Activated CD8-positive, alpha-beta memory T cell treated with anti-CD3 and anti-CD28 coated beads for 4 hours (primary cell): ENCODE data around the gene MRAP2.

Experiments
- DNase-seq, 2 donors: peaks; one replicate each; pipeline ENCODE4 v3.0.0-alpha.2; 2020; ENCODE audit warnings: low read depth in 2 of 2

The MRAP2 gene, protein sequence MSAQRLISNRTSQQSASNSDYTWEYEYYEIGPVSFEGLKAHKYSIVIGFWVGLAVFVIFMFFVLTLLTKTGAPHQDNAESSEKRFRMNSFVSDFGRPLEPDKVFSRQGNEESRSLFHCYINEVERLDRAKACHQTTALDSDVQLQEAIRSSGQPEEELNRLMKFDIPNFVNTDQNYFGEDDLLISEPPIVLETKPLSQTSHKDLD

GRCh38 chr6:84033523-84034451, at the start of gene MRAP2:
Gene MRAP2 (plus strand): TSS chr6:84033772. CDS start chr6:84055319, 21,547 bp downstream.
- DNase-seq, result no peak

DNA sequence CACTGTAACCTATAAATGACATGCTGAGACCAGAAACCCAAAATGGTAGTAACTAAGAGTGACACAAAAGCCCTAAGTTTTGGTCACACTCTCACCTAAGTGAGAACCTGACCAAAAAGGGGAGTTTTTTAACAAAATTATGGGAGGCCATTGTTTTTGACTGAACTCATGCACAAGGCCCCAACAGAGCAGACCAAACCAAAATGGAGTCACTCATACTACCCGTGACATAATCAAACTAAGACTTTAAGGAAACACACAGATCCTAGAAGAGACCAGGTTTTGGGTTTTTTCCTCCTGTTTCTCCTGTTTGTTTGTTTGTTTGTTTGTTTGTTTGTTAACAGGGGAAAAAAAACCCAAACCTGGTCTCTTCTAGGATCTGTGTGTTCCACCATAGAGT, 49.2 kb upstream of the MRAP2 start:
- no peak for DNase-seq

DNA sequence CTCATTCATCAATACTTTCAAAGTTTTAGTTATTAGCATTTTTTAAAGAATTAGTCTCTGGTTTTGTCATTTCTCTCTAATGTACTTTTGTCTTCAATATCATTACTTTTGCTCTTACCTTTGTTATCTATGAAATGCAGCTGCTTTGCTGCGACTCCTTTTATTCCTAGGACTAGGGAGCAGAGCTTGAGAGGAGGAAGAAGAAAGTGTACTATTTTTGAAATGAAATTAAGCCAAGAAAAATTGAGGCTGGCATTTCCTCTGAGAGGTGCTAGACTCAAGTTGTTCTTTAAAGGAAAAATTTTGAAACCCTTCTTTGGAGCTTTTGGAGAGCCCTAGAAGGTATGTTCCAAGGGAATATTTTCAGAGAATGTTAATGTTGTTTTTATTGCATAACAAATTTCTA, 48.3 kb upstream of the MRAP2 start:
- no peak for DNase-seq

- DNase-seq, result no peak
These were observed 47.9 kb upstream of the MRAP2 start for GRCh38 chr6:83985715-83986114.

GRCh38 chr6:83998021-83998584, 35.5 kb upstream of the MRAP2 start:
- DNase-seq, result no peak

DNA sequence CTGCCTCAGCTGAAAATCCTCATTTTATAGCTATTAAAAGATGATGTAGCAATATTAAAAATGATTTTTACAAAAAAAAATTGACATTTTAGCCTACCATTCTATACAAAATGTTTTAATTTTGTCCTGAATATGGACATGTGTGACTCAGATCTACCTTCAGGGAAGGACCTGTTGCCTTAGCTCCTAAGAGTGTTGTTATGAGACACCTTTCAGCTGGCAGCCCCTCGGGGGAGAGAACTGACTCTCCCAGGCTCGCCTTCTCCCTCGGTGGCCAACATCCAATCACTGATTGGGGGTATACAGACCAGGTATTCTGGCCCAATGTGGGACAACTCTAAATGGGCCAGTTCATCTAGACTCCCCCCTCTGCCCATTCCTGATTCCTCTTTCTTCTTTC, 32.5 kb upstream of the MRAP2 start:
- no peak for DNase-seq

- no peak for DNase-seq
These were observed 31.3 kb upstream of the MRAP2 start for GRCh38 chr6:84002226-84002625.

DNA sequence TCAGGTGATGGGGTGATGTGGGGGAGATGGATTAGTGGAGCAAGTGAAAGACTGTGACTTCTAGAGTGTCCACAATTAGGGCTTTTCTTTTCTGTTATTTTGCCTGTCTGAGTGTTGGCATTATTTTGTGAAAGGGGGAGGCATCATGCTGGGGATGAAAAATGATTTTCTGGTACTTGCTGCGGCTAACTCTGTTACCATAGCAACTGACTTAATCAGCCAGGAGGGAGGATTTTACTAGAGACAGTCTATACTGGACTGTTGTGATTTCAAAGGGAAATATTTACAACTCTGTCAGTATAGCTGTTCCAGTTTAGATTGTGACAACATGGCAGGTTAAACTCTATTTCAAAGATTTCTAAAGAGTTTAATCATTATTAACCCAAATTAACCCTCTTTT, 30.4 kb upstream of the MRAP2 start:
- no peak for DNase-seq

GRCh38 chr6:84003654-84004053, 29.9 kb upstream of the MRAP2 start:
- no peak for DNase-seq

DNA sequence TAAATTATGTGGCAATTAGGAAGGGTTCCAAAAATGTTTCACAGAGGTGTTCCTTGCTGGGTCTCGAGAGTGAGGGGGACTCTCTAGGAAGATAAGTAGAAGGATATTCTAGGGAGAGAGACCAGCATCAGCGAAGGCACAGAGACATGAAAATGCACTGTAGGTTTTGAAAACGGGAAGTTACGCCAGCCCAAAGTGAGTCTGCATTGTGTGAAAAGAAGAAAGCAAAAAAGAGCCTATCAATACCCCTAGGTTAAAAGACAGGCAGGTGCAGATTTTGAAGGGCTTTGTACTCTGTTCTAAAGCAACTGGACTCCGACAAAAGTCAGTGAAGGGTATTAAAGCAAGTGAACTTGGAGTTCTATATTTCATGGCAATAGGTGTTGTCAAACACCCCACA, 25.7 kb upstream of the MRAP2 start:
- DNase-seq, result no peak

DNA sequence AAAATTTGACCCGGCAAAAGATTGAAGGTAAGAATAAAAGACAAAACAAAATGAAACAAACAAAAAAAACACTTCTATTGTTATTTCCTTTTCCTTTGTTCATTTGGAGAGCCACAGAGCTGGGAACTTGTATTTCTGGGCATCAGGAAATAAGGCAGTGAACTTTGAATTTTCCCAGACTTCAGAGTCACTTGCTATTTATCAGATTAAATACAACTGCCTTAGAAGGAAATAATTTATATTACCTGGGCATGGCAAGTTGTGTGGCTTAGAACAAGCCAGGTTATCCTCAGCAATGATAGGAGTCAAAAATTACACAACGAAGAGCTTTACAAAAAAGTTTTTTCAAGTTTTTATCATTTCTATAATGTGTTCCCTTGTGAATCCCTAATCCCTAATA, 20.2 kb upstream of the MRAP2 start:
- no peak for DNase-seq

- DNase-seq, result no peak
These were observed 19.6 kb upstream of the MRAP2 start for GRCh38 chr6:84013931-84014330.

DNA sequence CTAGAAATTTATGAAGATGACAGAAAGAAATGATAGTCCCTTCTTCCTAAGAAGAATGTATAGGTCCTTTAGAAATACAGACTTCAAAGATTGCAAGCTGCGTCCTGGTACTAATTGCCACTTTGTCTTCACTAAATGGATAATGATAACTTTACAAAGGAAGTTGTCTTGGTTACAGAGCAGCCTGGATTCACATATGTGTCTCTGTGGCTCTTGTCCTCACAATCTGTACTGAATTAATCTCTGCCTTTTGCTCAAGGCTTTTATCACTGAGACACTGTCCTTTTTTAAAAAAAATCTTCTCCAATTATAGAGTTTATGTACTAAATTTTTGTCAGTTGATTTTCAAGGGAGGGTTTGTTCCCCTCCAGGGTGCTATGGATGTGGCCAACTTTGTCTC, 17.5 kb upstream of the MRAP2 start:
- no peak for DNase-seq

GRCh38 chr6:84017709-84018452, 15.7 kb upstream of the MRAP2 start:
- no peak for DNase-seq

DNA sequence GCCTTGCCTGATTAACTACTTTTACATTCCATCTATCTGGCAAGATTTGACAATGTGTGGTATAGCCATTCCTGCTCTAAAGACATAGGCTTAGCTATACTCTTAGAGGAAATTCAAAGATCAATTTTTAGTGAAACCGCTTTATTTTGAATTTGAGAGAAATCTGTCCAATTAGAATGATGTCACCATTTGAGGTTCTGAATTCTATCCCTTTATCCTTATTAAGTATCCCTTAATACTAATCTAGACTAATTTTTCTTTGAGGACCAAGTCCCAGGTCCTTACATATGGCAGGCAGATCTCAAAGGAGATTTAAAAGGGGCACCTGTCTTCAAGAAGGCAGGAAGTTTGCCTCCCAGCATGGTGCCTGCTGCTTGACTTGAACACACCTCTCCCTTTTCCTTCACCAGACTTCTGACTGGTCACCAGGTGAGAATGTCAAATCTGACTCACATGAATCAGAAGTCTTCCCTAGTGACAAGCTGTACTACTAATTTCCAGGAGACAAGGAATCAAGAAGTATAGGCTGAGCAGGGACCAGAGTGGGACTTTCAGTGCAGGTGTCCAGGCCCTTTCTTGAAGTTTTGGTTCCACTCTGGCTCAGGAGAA, 15.0 kb upstream of the MRAP2 start:
- DNase-seq, result no peak

GRCh38 chr6:84019141-84019841, 14.3 kb upstream of the MRAP2 start:
- DNase-seq, result no peak

GRCh38 chr6:84019842-84020211, 13.7 kb upstream of the MRAP2 start:
- no peak for DNase-seq

- no peak for DNase-seq
These were observed 11.9 kb upstream of the MRAP2 start for GRCh38 chr6:84021625-84022024.

DNA sequence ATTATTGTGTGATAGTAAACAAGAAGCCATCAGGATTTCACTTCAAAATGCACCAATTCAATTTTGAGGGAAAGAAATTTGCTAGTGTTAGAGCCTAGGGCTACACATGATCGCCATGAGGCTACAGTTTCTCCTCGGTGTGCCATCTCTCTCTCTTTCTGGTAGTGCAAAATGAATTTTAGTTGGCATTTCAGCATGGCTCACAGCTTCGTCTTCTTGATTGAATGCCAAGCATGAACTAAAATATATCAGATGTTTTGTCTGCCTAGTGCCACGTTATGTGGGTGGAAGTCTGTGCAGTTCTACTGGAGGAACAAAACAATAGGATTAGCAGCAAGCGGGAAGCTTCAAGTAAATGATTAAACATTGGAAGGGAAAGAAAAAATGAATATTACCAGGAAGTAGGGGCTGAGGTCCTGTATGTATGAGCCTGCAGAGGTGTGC, 6.8 kb upstream of the MRAP2 start:
- DNase-seq, result no peak

DNA sequence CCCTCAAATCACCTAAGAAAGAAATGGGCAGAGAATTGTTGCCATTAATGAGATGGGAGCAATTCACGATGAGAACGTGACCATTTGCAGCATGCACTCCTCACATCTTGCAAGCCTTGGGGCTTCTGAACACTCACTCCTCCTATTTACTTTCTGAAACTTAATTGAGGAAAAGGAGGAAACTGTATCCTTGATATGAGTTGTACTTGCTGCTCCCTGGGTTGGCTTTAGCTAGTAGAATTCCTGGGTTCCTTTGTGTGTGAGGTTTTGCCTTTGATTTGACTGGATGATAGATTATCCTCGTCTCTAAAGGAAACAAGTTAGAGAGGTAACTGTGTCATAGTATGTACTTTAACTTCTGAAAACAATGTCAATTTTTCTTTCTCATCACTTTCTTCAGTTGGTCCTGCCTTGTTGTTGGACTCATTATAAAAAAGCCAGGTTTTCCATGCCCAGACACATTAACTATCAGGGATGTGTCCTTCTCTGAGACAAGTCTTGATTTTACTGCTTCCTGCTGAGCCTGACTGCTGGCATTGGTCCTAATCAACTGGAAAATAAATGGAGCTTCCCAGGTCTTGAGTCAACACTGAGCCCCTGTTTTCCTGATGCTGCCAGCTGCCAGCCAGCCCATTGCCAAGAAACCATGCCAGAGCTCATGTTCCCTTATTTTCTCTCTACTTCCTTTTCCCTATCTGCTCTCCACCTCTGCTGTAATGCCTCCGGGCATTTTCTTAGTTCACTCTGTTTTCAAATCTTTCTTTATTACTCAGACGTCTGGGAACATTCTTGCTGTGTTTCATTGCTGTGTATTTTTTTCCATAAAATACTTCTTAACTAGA, 6.0 kb upstream of the MRAP2 start:
- DNase-seq, result no peak
